Measurements from ENCODE around the gene SOX18.
"Not testable (repeated sequence)": the region's sequence is repeated elsewhere in the genome, so short reads cannot be mapped to it uniquely, and the experiment has no call there.

Gene SOX18

DNA sequence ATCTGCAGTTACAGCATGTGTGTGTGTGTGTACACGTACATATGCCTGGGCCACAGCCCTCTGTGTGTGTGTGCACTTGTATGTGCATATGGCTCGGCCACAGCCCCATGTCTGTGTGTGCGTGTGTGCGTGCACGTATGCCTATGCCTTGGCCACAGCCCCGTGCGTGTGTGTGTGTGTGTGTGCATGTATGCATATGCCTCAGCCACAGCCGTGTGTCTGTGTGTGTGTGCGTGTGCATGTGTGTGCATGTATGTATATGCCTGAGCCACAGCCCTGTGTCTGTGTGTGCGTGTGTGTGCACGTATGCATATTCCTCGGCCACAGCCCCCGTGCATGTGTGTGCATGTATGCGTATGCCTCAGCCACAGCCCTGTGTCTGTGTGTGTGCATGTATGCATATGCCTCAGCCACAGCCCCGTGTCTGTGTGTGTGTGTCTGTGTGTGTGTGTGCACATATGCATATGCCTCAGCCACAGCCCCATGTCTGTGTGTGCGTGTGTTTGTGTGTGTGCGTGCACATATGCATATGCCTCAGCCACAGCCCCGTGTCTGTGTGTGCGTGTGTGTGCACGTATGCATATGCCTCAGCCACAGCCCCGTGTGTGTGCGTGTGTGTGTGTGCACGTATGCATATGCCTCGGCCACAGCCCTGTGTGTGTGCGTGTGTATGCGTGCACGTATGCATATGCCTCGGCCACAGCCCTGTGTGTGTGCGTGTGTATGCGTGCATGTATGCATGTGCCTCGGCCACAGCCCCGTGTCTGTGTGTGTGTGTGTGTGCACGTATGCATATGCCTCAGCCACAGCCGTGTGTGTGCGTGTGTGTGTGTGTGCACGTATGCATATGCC is 28.1 kb downstream of the SOX18 start:
- no peak for DNase-seq

DNA sequence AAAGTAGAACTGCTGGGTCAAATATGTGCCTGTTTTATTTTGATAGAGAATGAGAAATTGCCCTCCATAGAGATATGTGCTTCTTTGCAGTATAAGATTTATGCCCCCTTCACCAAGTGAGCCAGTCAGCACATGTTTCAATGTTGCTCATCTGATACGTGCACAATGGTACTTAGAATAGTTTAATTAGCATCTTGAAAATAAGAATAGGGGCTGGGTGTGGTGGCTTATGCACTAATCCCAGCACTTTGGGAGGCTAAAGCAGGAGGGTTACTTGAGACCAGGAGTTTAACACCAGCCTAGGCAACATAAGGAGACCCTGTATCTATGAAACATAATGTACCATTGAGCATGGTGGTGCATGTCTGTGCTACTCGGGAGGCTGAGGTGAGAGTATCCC is 33.8 kb downstream of the SOX18 start:
- no peak for DNase-seq

DNA sequence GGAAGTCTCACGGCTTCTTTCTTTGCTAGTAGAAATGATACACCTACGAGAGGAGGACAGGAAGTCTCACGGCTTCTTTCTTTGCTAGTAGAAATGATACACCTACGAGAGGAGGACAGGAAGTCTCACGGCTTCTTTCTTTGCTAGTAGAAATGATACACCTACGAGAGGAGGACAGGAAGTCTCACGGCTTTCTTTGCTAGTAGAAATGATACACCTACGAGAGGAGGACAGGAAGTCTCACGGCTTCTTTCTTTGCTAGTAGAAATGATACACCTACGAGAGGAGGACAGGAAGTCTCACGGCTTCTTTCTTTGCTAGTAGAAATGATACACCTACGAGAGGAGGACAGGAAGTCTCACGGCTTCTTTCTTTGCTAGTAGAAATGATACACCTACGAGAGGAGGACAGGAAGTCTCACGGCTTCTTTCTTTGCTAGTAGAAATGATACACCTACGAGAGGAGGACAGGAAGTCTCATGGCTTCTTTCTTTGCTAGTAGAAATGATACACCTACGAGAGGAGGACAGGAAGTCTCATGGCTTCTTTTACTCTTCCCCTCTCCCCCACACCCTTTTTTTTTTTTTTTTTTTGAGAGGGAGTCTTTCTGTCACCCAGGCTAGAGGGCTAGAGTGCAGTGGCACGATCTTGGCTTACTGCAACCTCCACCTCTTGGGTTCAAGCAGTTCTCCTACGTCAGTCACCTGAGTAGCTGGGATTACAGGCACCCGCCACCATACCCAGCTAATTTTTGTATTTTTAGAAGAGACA is 36.9 kb downstream of the SOX18 start:
- DNase-seq: not testable (repeated sequence)

DNA sequence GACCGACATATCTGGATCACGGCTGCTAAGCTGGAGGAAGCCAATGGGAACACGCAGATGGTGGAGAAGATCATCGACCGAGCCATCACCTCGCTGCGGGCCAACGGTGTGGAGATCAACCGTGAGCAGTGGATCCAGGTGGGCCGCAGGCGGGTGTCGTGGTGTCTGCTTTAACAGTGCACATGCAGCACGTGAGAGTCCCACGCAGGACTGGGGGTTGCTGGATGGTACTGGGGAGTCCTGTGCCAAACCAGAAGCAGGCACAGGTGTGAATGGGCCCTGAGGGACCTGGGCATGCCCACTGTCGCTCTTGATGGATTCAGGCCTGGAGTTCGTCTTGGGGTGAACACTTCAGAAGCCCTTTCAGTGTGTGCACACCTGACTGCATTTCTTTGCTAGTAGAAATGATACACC is 38.1 kb downstream of the SOX18 start:
- DNase-seq: no peak

DNA sequence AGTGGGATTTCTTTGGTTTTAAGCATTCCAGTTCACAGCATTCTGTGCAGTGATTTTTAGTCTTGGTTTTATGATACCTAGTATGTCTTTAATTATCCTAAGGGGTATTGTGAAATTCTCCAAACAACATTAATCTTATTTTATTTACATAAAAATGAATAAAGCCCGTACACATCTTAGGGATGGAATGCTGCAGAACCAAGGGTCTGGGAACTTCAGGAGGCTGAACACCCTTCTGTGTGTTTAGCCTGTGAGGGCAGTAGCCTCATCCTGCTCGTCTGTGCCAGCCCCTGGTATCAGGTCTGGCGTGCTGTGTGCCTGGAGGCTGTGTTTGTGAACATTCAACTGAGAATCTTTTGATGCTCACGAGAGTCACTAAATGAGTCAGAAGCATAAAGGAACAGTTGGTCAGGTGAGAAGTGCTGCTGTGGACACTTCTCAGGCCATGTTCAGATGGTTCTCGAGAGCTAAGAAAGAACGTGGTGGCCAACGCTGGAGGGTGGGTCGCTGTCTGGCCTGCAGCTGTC is 38.7 kb downstream of the SOX18 start:
- no peak for DNase-seq

DNA sequence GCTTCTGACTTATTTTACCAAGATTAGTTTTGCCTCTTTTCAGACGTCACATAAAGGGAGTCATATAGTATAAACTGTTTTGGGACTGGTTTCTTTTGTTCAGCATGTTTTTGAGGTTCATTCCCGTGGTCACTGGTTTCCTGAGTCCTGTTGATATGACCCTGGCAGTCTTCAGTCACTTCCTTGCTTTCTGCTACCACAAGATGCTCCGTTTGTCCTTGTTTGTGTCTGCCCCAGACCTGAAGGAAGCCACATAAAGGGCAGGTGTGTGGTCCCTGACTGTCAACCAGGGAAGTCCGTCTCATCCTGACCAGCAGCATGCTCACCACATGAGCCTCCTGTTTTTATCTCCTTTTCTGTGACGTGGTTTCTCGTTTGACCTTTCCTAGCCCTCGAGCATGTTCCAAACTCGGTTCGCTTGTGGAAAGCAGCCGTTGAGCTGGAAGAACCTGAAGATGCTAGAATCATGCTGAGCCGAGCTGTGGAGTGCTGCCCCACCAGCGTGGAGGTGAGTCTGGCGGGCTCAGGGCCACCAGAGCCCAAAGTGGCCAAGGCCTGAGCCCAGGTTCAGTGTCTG is 39.5 kb downstream of the SOX18 start:
- no peak for DNase-seq

DNA sequence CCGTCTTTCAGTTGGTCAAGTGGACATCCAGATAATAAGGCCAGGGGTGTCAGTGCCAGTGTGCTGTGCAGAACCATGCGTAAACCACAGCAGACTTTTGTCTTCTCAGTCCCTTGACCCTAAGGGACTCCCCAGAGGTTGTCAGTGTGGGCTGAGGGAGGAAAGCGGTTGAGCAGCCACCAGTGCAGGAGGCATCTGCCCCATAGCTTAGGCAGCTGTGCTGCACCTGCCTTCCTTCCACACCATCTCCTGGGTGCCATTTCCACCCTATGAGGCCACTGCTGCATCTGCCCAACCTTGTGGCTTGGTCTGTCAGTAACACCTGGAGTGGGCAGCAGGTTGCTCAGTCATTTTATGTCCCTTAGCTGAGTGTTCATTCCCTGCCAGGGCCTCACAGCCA is 42.5 kb downstream of the SOX18 start:
- no peak for DNase-seq

DNA sequence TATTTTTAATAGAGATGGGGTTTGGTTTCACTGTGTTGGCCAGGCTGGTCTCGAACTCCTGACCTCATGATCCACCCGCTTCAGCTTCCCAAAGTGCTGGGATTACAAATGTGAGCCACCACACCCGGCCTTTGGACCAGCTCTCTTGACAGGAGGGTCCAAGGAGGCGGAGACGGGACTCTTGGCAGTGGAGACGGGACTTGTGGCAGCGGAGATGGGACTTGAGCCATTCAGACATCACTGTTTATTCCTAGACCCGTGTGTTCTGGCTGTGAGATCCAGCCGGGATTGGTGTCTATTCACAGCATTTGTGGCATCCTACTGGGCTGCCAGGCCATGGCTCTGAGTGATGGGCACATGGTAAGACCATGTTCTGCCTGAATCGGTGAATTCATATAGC is 42.9 kb downstream of the SOX18 start:
- no peak for DNase-seq

DNA sequence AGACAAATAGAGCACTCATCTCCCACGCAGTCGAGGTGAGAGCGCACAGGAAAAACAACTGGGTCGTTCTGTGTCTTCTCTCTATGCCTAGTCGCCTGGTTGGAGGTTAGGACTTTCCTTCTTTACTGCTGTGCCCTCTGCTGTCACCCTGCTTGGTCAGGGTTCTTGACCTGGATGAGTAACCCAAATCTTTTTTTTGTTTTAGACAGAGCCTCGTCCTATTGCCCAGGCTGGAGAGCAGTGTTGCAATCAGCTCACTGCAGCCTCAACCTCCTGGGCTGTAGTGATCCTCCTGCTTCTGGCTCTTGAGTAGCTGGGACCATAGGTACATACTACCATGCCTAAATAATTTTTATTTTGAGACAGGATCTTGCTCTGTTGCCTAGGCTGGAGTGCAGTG is 44.0 kb downstream of the SOX18 start:
- no peak for DNase-seq

DNA sequence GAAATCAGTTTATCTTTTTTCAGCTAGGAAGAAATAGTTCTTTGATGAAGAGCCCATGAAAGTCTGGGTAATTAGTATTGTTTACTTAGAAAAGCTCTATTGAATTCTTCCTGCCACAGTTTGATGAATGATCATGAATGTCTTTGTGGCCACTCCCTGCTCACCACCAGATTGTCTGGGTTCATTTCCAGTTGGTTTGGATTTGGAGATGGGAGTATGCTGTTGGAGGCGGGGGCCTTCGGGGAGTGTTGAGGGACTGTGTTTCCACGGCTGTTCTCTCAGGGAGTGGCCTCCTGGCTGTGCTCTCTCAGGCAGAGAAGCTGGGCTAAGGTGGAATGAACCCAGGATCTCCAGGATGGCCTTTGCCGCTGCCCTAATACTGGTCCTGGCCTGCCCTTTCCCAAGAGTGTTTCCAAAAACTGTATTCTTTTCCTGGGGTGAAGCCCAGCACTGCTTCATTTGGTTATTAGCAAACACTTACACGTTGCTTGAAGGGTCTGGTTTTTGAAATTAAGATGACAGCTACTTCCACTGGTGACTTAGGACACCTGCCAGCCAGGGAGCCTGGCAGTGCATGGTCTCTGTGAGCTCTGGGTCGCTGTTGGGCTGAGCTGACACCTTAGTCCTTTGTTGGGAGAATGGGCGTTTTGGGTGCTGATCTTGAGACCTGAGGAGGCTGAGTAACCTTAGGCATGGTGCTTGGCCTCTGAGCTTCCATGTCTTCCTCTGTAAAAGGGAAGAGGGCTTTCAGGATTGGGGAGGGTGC is 45.3 kb downstream of the SOX18 start:
- DNase-seq: no peak

DNA sequence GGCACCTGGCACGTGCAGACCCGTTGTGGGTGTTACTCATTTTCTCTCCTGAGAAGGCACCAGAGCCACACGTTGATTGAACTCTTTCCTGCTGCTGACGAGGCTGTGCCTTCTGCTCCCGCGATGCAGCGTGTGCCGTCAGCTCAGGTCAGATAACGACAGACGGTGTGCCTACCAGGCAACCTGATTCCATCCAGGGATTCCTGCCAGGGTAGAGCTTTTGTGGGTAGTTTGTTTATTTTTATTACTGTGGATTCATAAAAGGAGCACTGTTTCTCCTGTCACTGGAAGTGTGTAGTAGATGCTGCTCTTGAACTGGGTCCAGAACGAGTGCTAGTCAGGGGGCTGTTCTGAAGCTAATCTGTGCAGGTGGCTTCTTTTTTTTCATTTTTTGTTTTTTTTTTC is 47.8 kb downstream of the SOX18 start:
- no peak for DNase-seq

DNA sequence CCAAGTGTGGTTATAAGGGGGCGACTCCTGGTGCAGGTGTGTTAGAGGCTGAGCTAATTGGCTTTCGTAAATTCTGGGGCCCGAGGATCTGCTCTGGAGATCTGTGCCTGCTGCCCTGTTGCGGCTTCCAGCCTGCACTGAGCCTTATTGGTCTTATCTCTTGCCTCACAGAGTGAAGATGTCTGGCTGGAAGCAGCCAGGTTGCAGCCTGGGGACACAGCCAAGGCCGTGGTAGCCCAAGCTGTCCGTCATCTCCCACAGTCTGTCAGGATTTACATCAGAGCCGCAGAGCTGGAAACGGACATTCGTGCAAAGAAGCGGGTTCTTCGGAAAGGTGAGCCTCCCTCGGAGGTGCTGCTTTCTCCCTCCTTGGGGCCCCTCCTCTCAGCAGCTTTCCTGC is 48.5 kb downstream of the SOX18 start:
- peak; percentile 9 for DNase-seq
